HFFc6 (cell line): ENCODE data around the gene GLIS1. TPM values are rescaled to one million over a fixed set of nuclear protein-coding genes. Genes with fewer than 3 reads are reported as not detected.

Experiments used
- DNase-seq: peaks from one replicate; pipeline ENCODE4 v3.0.0-alpha.2; 2018
- H3K27ac Mint-ChIP-seq: 2 replicates; pipeline ENCODE4 v1.8.0; 2020; ENCODE audit warnings: mild to moderate bottlenecking, mixed read lengths
- H3K27me3 Mint-ChIP-seq: 2 replicates; pipeline ENCODE4 v1.8.0; 2021; ENCODE audit warnings: mild to moderate bottlenecking, moderate library complexity, mixed read lengths; ENCODE audit not compliant: insufficient read depth
- H3K36me3 Mint-ChIP-seq: 2 replicates; pipeline ENCODE4 v1.8.0; 2021; ENCODE audit warnings: low read depth, mixed read lengths
- H3K4me1 Mint-ChIP-seq: 2 replicates; pipeline ENCODE4 v1.8.0; 2020; ENCODE audit warnings: low read depth, mixed read lengths
- H3K4me3 Mint-ChIP-seq: 2 replicates; pipeline ENCODE4 v1.8.0; 2020; ENCODE audit warnings: mild to moderate bottlenecking, moderate library complexity, mixed read lengths
- H3K9me3 Mint-ChIP-seq: 2 replicates; pipeline ENCODE4 v1.8.0; 2020; ENCODE audit warnings: mild to moderate bottlenecking, mixed read lengths
- total RNA-seq, 6 experiments: library from RNA; stranded (reverse); fragmentation: NEBNext Ultra II Directional; extraction: Animal tissue kit (Norgen Biotek cat#: 25700); gene quantifications; 2 replicates in 1 of 6; 3 replicates in 5 of 6; pipeline ENCODE4 v1.2.3, GENCODE V29; 2021
- TF ChIP-seq, protein P1 (sequence below): fragments of 200-600 bp; sonication (generic); IDR thresholded peaks from 2 replicates; pipeline ENCODE4 v1.5.0; 2021; ENCODE audit warnings: antibody characterized with exemption, mild to moderate bottlenecking

The GLIS1 gene
- total RNA-seq, 6 experiments from 2014 or later = 1.1 to 1.9 (median 1.2) TPM

DNA sequence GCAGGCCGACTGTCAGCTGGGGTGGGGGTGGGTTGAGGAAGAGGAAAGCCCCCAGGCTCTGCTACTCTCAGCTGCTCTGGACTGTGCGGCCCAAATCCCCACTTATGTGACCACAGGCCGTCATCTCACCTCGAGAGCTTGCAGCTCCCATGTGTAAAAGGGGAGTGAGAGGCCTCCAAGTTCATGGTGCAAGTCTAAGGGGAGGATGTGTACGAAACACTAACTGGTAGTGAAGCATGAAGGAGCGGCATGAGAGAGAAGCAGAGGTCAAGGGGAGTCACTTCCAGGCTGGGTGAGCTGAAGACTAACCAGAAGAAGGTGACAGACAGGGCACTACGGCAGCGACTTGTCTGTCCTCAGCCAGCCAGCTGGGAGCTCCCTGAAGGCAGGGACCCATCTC, 43.8 kb downstream of the GLIS1 start:
- H3K27ac Mint-ChIP-seq = no peak overlapping the region
- TF ChIP-seq, protein P1, sequence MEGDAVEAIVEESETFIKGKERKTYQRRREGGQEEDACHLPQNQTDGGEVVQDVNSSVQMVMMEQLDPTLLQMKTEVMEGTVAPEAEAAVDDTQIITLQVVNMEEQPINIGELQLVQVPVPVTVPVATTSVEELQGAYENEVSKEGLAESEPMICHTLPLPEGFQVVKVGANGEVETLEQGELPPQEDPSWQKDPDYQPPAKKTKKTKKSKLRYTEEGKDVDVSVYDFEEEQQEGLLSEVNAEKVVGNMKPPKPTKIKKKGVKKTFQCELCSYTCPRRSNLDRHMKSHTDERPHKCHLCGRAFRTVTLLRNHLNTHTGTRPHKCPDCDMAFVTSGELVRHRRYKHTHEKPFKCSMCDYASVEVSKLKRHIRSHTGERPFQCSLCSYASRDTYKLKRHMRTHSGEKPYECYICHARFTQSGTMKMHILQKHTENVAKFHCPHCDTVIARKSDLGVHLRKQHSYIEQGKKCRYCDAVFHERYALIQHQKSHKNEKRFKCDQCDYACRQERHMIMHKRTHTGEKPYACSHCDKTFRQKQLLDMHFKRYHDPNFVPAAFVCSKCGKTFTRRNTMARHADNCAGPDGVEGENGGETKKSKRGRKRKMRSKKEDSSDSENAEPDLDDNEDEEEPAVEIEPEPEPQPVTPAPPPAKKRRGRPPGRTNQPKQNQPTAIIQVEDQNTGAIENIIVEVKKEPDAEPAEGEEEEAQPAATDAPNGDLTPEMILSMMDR = no peak
- peaks cover 25% of the 10 kb centered on the region for H3K27me3 Mint-ChIP-seq
- no peak overlapping the region for H3K4me3 Mint-ChIP-seq
- no peaks in the 10 kb centered on the region for H3K36me3 Mint-ChIP-seq
- H3K9me3 Mint-ChIP-seq = no peaks in the 10 kb centered on the region
- no peak for DNase-seq
- H3K4me1 Mint-ChIP-seq = peaks cover 16% of the 10 kb centered on the region

DNA sequence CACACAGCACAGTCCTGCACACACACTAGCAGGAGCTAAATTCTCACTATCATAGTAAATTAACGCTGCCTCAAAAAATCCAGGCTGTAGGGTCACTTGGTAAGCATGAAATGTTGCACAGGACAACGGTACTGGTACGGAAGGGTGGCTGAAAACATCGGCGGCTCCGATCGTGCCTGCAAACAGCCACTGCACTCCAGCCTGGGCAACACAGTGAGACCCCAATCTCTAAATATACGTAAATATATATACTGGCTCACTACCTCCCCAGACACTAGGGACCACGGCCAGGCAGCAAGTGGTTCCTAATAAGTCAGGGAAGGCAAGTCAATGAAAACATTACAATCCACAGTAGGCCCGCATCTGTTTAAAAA, 44.3 kb downstream of the GLIS1 start:
- no peaks in the 10 kb centered on the region for H3K36me3 Mint-ChIP-seq
- no peak overlapping the region for H3K27ac Mint-ChIP-seq
- DNase-seq = no peak
- H3K4me3 Mint-ChIP-seq = no peak overlapping the region
- peaks cover 29% of the 10 kb centered on the region for H3K27me3 Mint-ChIP-seq
- no peaks in the 10 kb centered on the region for H3K9me3 Mint-ChIP-seq
- TF ChIP-seq, protein P1 = no peak
- H3K4me1 Mint-ChIP-seq = peaks cover 16% of the 10 kb centered on the region

DNA sequence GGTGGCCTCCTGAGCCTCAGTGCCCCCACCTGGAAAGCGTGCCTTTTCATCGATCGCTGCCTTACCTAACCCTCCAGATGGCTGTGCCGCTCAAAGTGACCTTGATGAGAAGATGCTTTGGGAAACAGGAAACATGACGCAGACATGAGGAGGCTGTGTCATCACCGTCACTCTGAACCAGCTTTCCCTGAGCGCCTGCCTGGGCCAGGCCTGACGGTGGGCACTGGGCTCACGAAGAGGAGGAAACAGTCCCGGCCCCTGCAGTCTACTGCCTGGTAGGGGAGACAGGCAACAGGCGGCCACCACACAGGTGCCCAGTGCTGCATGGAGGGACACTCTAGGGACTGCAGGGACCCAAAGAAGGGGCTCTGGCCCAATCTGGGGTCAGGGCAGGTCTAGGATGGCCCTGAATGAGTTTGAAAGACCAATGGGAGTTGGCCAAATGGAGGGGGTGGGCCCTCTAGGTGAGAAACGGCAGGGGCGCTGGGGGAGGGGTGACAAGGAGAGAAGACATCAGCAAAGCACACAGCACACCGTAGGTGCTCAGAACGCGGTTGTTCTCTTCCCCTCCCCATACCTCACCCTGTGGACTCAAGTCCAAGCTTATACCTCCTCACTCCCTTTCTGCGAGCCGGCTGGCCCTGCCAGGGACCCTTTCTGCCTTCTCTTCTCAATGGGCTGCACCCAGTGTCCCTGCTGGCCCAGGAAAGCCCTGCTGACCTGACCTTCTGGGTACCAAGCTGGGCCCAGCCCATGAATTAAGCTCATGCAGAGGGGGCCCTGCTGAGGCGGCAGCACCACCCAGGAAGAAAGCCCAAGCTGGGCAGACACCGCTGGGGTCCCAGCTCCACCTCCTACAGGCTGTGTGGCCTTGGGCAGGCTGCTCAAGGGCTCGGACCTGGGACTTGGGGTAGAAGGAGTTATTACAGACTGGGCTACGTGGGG, 44.9 kb downstream of the GLIS1 start:
- H3K4me1 Mint-ChIP-seq = peaks cover 16% of the 10 kb centered on the region

DNA sequence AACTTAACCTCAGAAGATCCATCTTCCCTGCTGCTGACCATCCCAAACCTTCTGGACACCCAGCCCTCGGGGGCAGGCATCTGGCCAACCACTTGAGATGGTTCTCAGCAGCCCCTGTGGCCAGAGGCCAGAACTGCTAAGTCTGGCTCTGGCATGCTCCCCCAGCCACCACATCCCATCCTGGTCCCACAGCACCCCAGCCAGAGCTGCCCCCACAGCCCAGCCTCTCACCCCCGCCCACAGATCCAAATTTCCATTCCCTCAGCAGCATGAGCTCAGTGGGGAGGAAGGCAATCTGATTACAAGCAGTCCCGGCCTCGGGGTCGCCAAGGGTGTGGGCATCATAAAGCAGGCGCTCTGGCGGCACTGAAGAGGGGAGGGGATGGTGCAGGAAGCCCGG, 45.6 kb downstream of the GLIS1 start:
- TF ChIP-seq, protein P1 = no peak
- Mint-ChIP-seq H3K4me1 (peaks cover 16% of the 10 kb centered on the region), H3K36me3 (no peaks in the 10 kb centered on the region), H3K4me3 (no peak overlapping the region), H3K27me3 (peaks cover 32% of the 10 kb centered on the region), H3K9me3 (no peaks in the 10 kb centered on the region), H3K27ac (no peak overlapping the region)
- DNase-seq = no peak

More for the DNA sequence above, 44.9 kb downstream of the GLIS1 start:
- H3K4me3 Mint-ChIP-seq = no peak overlapping the region
- H3K27me3 Mint-ChIP-seq = peaks cover 32% of the 10 kb centered on the region
- no peak for DNase-seq
- H3K27ac Mint-ChIP-seq = no peak overlapping the region
- TF ChIP-seq, protein P1 = no peak
- no peaks in the 10 kb centered on the region for H3K36me3 Mint-ChIP-seq
- H3K9me3 Mint-ChIP-seq = no peaks in the 10 kb centered on the region

DNA sequence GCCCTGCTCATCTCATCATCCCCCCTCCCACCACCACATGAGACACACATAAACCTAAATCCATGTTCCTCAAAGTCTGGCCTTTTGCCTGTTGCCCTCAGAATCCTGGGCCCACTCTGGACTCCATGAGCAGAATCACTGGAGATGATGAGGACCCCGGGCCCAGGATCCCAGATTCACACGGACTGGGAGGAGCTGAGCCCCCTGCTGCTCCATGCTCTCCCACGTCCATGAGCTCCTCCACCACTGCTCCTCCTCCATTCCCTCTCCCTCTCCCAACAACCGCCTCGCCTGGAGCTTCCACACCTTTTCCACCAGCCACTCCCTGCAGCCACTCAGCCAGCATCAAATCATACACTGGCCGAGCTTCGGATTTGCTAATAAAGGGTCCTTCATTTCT, 47.6 kb downstream of the GLIS1 start:
- no peaks in the 10 kb centered on the region for H3K9me3 Mint-ChIP-seq
- H3K27me3 Mint-ChIP-seq = peaks cover 38% of the 10 kb centered on the region
- H3K36me3 Mint-ChIP-seq = no peaks in the 10 kb centered on the region
- no peak overlapping the region for H3K27ac Mint-ChIP-seq
- H3K4me1 Mint-ChIP-seq = peaks cover 16% of the 10 kb centered on the region
- H3K4me3 Mint-ChIP-seq = no peak overlapping the region
- no peak for DNase-seq
- TF ChIP-seq, protein P1 = no peak
